Suppressor macrophage treated with lipopolysaccharide for 4 hours (primary cell): ENCODE data around the gene ARGLU1.
"Not testable (repeated sequence)": the region's sequence is repeated elsewhere in the genome, so short reads cannot be mapped to it uniquely, and the experiment has no call there.

Experiments used
- DNase-seq: peaks from one replicate; pipeline ENCODE4 v3.0.0-alpha.2; 2020

The ARGLU1 gene, protein sequence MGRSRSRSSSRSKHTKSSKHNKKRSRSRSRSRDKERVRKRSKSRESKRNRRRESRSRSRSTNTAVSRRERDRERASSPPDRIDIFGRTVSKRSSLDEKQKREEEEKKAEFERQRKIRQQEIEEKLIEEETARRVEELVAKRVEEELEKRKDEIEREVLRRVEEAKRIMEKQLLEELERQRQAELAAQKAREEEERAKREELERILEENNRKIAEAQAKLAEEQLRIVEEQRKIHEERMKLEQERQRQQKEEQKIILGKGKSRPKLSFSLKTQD

DNA sequence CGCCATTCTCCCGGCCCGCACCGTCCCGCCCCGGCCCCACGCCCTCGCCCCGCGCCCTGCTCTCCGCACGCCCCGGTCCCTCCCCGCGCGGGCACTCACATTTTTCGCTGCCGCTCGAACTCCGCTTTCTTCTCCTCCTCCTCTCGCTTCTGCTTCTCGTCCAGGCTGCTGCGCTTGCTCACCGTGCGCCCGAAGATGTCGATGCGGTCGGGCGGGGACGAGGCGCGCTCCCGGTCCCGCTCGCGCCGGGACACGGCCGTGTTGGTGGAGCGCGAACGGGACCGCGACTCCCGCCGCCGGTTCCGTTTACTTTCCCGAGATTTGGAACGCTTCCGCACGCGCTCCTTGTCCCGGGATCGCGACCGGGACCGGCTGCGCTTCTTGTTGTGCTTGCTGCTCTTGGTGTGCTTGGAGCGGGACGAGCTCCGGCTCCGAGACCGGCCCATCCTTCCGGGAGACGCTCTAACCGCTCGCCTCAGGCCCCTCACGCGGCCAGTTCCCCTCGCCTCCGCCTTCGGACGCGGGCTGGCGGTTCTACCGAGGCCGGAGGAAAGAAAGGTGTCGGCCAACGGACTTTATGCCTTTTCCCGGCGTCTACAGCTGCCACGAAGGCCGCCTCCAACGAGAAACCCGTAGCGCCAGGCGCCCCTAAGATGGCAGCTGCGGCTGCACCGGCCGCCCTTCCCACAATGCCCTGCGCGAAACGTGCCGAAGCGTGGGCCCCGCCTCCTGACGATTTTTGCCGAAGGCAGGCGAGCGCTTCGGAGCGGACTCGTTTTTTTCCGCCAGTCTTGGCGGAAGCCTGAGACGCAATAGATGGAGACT is at the start of gene ARGLU1:
Gene ARGLU1, minus strand, starts transcription at position 664 of the 825 bp plus-strand sequence. Its CDS starts 218 bp downstream, at position 446.
- DNase-seq: peak; percentile 96

DNA sequence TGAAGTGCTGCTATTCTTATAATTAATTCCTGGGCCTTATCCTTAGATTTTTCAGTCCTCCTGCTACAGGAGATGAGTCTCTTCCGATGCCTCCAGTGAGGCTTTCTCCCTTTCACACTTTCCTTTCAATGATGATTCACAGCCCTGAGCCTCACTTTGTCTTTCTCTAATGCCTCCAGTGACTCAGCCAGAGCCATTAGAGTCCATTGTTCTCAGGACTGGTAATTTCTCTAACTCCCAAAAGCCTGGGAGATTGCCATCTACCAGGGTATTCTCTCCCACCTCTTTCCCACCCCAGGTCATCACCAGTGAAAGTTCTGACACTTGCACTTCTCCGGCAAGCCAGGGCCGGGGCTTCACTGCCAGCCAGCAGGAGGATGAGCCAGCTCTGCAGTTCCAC is 49.6 kb upstream of the ARGLU1 start:
- no peak for DNase-seq

DNA sequence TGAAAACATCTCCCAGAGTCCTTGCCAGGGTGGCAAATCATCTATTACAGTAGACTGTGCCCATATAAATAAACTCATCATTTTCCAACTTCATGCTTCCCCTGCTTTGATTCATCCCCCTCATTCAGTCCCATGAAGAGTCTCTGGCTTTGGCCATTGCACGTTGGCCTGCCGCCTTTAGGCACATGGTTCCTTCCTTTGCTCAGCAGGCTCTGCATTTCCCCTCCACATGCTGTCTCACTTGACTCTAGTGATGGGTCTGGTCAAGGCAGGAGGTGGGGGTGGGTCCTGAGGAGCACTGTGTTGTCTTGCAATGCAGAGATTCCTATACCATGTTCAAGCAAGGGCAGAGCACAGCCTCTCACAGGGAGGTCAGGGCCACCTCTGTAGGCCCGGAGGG is 48.8 kb upstream of the ARGLU1 start:
- DNase-seq: no peak

DNA sequence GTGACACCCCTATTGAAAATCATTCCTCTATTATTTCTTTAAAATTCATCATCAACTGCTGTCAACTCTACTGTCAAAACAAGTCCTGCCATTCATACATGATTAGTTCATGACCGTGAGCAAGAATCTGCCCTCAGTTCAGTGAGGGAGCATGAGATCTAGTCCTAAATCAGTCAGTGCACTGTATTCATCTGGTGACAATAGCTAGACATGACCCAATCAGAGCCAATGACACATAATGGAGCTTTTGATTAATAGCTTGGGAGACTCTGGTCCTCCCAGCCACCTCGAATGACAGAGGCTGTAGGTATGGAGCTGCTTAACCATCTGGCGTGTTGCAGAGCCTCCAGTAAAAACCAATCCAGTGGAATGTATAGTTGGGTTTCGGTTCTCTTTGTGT is 46.9 kb upstream of the ARGLU1 start:
- no peak for DNase-seq

DNA sequence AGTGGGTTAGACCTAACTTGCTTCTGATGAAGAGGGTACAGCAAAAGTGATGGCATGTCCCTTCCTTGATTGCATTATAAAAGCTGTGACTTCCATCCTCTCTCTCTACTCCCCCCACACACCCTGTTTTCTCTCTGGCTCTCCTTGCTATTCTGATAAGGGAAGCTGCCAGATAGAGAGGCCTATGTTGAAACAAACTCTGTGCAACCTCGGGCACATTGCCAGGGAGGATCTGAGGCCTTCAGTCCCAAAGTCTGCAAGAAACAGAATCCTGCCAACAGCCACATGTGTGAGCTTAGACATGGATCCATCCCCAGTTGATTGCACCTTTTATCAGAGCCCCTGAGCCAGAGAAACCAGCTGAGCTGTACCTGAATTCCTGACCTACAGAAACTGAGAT is 44.8 kb upstream of the ARGLU1 start:
- peak; percentile 2 for DNase-seq

DNA sequence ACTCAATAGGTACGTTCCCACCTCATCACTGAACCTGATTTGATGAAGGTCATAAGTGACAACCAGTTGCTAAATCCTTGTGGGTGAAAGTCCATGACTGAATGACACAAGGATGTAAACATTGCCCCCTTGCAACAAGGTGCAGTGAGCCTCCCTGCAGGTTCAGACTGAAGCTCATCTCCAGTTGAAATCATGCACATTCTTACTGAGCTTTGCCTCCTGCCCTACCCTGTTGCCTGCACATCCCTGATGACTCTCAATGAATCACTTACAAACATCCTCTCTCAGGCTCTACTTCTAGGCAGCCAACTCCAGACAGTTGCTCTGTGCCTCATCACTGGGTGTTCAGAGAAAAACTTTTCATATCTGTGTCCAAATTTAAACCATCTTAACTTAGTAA is 42.5 kb upstream of the ARGLU1 start:
- no peak for DNase-seq

DNA sequence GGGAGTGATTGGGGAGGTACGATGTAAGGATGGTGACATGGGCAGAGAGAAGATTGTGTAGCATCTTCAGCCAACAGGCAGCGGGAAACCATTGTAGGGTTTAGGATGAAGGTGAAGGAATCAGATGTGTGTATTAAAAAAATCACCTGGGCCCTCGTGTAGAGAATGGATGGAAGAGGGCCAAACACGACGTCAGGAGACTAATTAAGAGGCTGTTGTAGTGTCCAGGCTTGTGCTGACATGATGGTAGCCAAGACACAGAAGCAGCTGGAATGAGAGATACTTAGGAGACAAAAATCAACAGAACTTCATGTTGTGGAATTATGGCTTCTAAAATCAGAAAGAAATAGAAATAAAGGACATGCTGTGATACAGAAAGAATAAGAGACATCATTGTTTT is 41.2 kb upstream of the ARGLU1 start:
- DNase-seq: no peak

DNA sequence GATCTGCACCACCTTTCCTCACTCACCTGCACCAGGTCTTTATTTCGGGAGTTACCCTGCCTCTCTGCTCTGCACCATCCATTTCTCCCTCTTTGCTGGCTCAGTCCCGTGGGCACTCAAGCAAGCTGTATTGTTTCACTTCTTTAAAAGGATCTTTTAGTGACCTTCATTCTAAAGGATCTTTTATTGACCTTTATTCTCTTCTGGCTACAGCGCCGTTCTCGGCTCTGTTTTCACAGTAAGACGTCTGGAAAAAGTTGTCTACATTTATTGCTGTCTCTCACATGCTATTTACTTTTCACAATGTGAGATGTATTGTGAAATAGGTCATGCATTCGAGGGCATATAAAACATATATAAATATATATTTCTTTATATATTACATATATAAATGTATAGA is 35.6 kb upstream of the ARGLU1 start:
- no peak for DNase-seq

DNA sequence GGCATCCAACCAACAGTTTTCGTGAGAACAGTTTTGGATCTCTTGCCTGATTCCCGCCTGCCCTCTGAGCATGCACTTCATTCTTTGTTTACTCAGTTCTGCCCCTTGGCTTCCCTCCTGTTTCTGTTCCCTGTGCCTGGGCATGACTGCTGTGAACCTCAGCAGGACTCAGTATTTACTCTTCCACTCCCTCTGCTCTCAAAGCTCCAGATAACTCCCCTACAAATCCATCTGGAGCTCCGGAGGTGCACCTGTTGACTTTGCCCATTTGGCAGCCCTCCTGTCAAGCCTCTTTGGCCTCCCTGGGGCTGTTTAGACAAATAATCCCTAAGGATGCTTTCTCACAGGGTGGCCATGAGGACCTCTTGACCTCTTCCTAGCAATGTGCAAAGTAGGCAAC is 34.2 kb upstream of the ARGLU1 start:
- no peak for DNase-seq

DNA sequence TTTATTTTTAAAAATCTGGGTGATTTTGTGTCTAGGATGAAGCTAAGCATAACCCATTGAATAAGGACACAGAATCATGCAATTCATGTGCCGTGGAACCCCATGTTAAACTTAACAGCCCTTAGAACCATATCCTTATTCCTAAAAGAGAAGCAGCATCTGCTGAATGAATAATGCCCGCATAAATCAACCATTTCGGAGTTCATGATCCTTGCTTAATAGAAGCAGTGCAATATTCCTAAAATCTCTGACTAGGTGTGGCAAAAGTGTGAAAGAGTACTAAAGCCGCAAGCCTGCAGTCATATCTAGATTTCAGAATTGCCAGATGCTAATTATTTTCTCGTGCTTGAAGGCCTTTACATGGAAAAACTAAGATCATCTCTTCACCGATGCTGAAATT is 33.6 kb upstream of the ARGLU1 start:
- no peak for DNase-seq

DNA sequence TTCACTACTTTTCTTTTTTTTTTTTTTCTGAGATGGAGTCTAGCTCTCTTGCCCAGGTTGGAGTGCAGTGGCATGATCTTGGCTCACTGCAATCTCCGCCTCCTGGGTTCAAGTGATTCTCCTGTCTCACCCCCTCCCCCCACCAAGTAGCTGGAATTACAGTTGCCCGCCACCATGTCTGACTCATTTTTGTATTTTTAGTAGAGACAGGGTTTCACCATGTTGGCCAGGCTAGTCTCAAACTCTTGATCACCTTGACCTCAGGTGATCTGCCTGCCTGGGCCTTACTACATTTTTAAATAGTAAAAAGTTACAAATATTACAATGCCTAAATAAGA is 32.8 kb upstream of the ARGLU1 start:
- not testable (repeated sequence) for DNase-seq

DNA sequence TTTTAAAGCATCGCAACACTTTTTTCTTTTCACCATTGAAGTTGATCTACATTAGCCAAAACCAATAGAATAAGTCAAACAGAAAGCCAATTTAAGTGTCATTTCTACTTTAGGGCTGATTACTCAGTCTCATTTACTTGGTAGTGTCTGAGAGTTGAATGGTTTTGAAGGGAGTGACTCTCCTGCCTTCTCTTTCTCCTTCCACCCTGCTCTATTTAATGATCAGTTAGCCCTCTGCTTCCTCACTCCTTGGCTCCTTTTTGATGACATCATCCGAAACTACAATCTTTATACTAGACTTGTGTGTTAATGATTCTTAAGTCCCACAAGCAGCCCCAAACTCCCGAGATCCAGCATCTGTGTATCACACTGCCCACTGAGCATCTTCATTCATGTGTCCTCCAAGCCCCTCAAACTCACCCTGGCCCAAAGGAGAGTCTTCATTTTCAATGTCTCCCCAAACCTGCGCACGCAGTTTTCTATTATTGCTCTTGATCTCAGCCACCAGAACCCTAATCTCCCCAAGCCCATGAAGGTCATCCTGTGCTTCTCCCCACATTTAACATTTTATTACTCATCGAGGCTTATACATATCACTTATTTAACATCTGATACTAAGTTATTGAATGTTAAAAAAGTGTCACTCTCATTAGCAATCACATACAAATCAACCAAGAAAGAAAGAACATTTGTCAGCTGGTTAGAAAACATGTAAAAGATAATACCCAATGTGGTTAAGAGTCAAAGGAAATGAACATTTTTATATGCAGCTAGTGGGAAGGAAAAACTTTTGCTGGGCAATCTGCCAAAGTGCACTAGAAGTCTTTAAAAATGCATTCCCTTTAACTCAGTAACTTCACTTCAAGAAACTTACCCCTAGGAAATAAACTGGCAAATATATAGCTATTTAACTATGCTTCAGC is 32.2 kb upstream of the ARGLU1 start:
- DNase-seq: no peak

DNA sequence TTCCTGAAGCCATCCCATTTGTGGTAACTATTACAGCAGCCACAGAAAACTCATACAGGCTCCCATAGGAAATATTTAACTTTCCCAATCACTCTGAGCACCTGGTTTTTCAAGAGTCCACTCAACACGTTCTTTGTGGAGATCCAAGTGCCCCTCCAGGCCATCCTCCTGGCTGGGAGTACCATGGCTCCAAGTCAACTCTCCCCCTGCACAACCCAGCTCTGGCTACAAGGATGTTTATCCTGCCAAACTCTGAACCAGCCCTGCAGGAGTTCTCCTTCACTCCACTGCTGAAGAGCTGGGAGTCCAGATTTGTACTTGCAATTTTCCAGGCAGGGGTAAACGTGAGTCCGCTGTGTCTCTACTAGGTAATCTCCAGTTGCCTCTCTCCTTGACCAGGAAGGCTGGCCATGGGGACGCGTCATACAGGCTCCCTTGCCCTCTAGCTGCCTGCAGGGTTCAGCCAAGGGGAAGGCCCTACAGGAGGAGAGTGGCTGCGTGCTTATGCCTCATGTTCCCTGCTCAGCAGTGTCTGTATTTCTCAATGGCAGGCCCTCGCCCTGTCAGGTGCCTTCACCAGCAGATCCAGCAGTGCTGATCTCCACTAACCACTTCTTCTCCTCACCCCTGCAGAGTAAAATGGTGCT is 29.9 kb upstream of the ARGLU1 start:
- DNase-seq: no peak

DNA sequence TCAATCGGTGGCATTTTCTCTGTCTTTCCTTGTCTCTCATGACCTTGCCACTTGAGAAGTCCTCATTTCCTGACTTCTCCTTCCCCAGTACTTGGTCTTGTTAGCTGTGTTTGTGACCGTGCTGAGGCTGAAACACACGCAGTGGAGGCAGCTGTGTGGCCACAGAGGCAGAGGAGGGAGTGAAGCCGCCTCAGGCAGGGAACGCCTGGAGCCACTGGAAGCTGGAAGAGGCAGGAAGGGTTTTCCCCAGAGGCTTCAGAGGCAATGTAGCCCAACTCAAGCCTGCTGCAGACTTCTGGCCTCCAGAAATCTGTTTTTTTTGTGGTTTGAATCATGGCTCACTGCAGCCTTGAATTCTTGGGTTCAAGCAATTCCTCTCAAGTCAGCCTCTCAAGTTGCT is 29.2 kb upstream of the ARGLU1 start:
- DNase-seq: no peak

DNA sequence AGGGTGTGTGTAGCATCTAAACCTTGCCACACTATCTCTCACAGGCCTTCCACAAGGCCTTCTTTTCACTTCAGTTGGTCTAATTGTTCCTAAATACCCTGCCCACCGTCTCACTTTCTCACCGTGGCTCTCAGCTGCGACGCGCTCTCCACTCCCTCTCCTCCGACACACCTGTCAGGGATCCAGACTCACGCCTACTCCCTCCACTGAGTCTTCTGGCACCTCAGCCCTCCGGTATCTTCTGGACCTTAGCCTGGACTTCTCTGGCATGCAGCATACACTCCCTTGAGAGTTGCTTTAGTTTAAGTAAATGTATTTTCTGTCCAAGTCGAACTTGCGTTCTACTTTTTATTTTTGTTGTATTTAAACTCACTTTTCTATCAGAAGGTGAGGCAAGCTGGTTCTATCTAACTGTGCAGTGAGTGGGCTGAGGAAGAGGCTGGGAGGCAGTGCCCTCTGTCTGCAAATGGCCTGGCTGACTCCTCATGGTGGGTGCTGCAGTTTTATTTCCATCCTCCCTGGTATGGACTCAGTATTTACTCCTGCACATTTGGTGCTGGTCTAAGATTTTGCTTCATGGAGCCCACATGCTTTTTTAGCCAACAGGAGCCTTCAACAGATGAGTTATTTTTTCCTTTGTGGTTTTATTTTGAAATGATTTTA is 28.5 kb upstream of the ARGLU1 start:
- DNase-seq: no peak

DNA sequence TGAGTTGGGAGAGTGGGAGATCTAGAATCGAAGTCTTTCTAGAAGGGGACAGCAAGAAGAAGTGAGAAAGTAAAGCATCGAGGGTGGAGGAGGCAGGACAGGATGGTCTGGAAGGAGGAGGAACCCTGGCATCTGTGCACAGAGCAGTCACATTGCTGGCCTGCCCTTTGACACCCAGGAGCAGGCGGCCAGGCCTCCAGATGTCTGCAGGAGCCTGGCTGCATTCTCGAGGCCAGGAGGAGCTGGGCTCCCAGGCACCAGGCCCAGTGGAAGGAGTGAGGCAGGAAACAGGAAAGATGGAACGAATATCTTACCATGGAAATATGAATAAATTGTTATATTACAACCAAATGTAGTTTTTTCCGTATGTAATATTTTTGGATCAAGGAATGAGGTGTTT is 27.7 kb upstream of the ARGLU1 start:
- no peak for DNase-seq

DNA sequence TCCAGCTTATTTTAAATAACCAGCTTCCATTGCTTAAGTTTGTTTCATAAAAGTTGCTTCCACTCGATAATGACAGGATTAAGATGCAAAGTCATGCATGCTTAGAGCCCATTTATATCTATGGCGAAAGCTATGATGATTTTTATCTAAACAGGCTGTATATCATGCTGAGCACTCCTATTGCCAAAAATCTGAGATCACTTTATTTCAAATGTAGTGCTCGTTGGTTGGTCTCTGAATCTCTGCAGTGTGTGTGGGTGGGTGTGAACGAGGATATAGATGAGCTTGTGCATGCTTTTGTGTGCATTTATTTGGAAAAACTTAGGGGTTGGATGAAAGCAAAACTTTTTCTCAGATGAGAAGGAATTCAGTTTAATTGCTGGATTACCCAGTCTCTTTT is 27.0 kb upstream of the ARGLU1 start:
- no peak for DNase-seq

DNA sequence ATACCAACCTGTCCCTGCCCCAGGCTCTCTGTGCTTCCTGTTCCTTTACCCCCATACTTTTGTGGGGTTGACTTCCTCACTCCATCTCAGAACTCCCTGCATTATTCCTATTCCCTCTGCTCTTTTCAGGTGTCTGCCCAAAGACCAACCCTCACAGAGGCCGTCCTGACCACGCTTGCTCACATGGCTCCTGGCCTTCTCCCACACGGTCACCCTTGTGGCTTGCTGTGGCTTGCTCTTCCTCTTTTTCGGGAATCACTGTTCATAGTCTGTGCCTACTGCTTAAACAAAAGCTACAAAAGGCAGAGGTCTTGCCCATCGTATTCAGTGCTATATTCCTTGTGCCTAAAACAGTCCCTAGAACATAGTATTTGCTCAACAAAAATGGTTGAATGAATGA is 25.2 kb upstream of the ARGLU1 start:
- DNase-seq: peak; percentile 41

DNA sequence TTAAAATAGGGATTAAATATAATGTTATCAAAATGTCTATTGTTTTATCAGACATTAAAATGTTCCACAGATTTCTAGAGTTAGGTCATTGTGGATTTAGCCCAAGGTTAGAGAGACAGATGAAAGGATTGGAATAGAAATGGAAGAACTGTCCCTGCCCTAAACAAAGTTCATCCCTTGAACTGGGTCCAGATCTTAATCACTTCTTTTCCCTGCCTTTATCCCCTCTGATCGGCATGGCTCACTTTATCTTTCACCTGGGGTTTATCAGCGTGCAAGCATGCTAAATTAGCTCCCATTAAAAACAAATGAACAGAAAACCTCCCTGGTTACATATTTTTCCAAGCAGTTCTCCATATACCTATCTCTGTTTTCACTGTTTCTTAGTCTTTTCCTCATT is 23.4 kb upstream of the ARGLU1 start:
- DNase-seq: no peak

DNA sequence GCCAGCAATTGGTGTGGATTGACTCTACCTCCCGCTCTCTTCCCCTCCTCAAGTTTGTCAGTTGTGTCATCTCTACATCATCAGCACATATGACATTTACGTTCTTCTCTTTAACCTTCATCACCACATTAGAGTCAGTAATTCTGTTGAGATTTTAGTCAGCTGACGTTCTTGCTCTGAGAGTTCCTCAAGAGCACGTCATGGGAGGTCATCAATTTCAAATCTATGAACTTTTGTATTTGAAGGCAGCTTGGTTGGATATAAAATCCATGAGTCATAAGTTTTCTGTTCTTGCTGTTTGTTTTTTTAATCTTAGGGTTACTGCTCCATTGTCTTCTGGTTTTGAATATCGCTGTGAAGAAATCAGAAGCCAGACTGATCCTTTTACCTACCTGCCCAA is 21.8 kb upstream of the ARGLU1 start:
- no peak for DNase-seq

DNA sequence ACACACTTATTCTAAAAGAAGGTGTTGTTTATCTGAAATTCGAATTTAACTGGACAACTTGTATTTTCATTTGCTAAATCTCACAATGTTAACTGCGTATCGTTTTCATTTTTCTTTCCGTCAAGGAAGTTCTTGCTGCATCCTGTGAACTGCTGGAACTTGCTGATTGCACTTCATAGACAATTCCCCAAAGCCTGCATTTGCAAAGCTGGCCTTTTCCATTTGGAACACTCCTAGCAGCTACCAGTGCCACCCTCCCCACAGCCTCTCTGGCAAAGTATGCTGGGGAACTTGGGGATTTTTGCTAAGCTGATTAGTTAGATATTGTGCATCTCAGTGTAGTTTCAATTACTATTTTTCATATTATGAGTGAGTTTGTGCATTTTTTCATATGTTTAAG is 20.4 kb upstream of the ARGLU1 start:
- no peak for DNase-seq

DNA sequence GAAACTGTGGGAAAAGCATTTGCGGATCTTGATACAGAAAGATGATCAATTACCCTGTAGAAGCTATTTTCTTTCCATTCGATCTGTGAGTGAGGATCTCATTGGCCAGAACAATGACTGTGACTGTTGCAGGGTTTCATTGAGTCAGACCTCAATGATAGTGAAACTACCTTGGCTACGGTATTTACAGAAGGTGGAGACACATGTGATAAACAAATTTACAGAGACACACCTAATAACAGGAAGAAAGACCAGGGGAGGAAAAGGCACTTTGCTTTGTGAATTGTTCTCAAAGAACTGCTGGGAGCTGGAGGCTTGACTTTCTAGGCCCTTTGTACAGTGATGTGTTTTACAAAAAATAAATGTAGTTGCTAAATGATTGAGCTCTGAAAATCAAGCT is 19.9 kb upstream of the ARGLU1 start:
- no peak for DNase-seq
